ENCODE measurements around the gene TBX15. TPM values are rescaled to one million over a fixed set of nuclear protein-coding genes. Genes with fewer than 3 reads are reported as not detected.

Gene TBX15
- polyA plus RNA-seq, 1 donor (not counting 4 experiments of a cell fraction or from before 2014, with no cell fraction given) = not detected

- Histone ChIP-seq H3K4me1 (ENCODE audit: control insufficient read depth, extremely low read depth, insufficient read depth, low read length) (peaks cover 5% of the 10 kb centered on the region), H3K27ac (ENCODE audit: control insufficient read depth, insufficient read depth, low read length) (no peak overlapping the region), H3K36me3 (ENCODE audit: control insufficient read depth in 2 of 2, extremely low read depth in 1 of 2, insufficient read depth in 2 of 2, low read length in 2 of 2) (no peaks in the 10 kb centered on the region), H3K4me3 (ENCODE audit: control insufficient read depth in 2 of 3, extremely low read depth in 1 of 3, insufficient read depth in 2 of 3, low read depth in 1 of 3, low read length in 3 of 3) (no peak overlapping the region), H3K9me1 (ENCODE audit: control insufficient read depth, extremely low read depth, insufficient read depth, low read length) (no peaks in the 10 kb centered on the region), H3K9me3 (ENCODE audit: control insufficient read depth, low read depth, low read length) (peaks cover 7% of the 10 kb centered on the region), H4K20me1 (ENCODE audit: control insufficient read depth, extremely low read depth, insufficient read depth, low read length) (no peaks in the 10 kb centered on the region), H2AFZ (ENCODE audit: control insufficient read depth, low read length) (no peak overlapping the region), H3K9ac (ENCODE audit: control insufficient read depth, extremely low read depth, insufficient read depth, low read length) (no peak overlapping the region), H3K79me2 (ENCODE audit: control insufficient read depth, insufficient read depth, low read length) (no peaks in the 10 kb centered on the region), H3K4me2 (ENCODE audit: control insufficient read depth, extremely low read depth, insufficient read depth, low read depth, low read length) (no peak overlapping the region), H3K27me3 (ENCODE audit: control insufficient read depth, extremely low read depth, insufficient read depth, low read length) (peaks cover 100% of the 10 kb centered on the region)
- DNase-seq (ENCODE audit: low read depth, low spot score) (no peak), FAIRE-seq (no peak)
- dilution Hi-C loops (cut with MboI; ENCODE audit: extremely low pct_ligation_motif_present, low sequenced_read_pairs) = no loop called here
- TF ChIP-seq CTCF (optimal IDR thresholded peaks at IDR 0.05 in 1 of 3, IDR thresholded peaks at IDR 0.05 in 1 of 3, conservative IDR thresholded peaks at IDR 0.05 in 1 of 3; ENCODE audit: extremely low read depth in 1 of 3, insufficient read depth in 2 of 3, low read length in 3 of 3) (no peak), EZH2 (IDR thresholded peaks at IDR 0.05; ENCODE audit: low read length) (no peak)
These were observed 1.1 kb upstream of the TBX15 start for GRCh38 chr1:118989006-118989815.

DNA sequence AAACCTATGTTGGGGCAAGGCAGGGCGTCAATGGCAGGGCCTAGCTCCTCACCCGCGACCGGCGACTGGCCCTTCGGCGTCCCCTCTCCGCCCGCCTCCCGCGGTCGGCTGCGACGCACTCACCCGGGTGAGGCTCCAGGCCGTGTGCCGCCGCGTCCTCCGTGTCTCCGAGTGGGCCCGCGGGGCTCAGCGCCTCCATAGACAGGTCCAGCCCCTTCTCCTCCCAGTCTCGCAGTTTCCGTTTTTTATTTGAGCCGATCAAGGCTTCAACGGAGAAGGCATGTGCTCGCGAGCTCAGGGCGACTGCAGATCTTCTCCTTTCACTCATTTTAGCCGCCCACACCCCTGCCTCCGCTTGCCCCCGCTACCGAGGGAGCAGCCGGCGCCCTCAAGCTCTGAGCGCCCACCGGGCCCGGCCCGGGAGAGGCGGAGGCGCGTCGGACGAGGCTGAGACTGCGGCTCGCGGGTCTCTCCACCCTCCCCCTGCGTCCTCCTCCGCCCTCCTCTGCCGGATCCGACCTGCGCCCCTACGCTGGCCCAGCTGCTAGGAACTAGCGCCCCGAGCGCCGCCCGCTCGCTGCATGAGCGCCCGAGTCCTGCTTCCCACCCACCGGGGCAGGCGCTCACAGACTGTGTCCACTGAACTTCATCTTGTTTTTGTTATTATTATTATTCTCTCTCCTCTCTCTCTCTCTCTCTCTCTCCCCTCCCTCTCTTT lies 516 bp downstream of the TBX15 start:
- TF ChIP-seq CTCF (optimal IDR thresholded peaks at IDR 0.05 in 1 of 3, IDR thresholded peaks at IDR 0.05 in 1 of 3, conservative IDR thresholded peaks at IDR 0.05 in 1 of 3; ENCODE audit: extremely low read depth in 1 of 3, insufficient read depth in 2 of 3, low read length in 3 of 3) (no peak), EZH2 (IDR thresholded peaks at IDR 0.05; ENCODE audit: low read length) (peak; percentile 67)
- Histone ChIP-seq H3K27ac (ENCODE audit: control insufficient read depth, insufficient read depth, low read length) (no peak overlapping the region), H3K79me2 (ENCODE audit: control insufficient read depth, insufficient read depth, low read length) (no peaks in the 10 kb centered on the region), H4K20me1 (ENCODE audit: control insufficient read depth, extremely low read depth, insufficient read depth, low read length) (no peaks in the 10 kb centered on the region), H3K36me3 (ENCODE audit: control insufficient read depth in 2 of 2, extremely low read depth in 1 of 2, insufficient read depth in 2 of 2, low read length in 2 of 2) (no peaks in the 10 kb centered on the region), H2AFZ (ENCODE audit: control insufficient read depth, low read length) (peak overlapping the region; percentile 22), H3K4me3 (ENCODE audit: control insufficient read depth in 2 of 3, extremely low read depth in 1 of 3, insufficient read depth in 2 of 3, low read depth in 1 of 3, low read length in 3 of 3) (peak overlapping the region in 2 of 3 experiments; percentile 47 to 52), H3K9ac (ENCODE audit: control insufficient read depth, extremely low read depth, insufficient read depth, low read length) (no peak overlapping the region), H3K27me3 (ENCODE audit: control insufficient read depth, extremely low read depth, insufficient read depth, low read length) (peaks cover 100% of the 10 kb centered on the region), H3K4me1 (ENCODE audit: control insufficient read depth, extremely low read depth, insufficient read depth, low read length) (peaks cover 5% of the 10 kb centered on the region), H3K9me1 (ENCODE audit: control insufficient read depth, extremely low read depth, insufficient read depth, low read length) (no peaks in the 10 kb centered on the region), H3K9me3 (ENCODE audit: control insufficient read depth, low read depth, low read length) (peaks cover 14% of the 10 kb centered on the region), H3K4me2 (ENCODE audit: control insufficient read depth, extremely low read depth, insufficient read depth, low read depth, low read length) (peak overlapping the region; percentile 65)
- DNase-seq (ENCODE audit: low read depth, low spot score) (no peak), FAIRE-seq (no peak)
- dilution Hi-C loops (cut with MboI; ENCODE audit: extremely low pct_ligation_motif_present, low sequenced_read_pairs) = no loop called here
